ENCODE data around the gene CANX. TPM values are rescaled to one million over a fixed set of nuclear protein-coding genes. Genes with fewer than 3 reads are reported as not detected.
A peak's percentile ranks its signal among the peaks of the same experiment; 100 is the strongest.

Gene CANX
- total and polyA plus RNA-seq, 2 of the 13 experiments (the other 11 are each of a cell fraction or from before 2014, with no cell fraction given): 477 to 680 TPM

DNA sequence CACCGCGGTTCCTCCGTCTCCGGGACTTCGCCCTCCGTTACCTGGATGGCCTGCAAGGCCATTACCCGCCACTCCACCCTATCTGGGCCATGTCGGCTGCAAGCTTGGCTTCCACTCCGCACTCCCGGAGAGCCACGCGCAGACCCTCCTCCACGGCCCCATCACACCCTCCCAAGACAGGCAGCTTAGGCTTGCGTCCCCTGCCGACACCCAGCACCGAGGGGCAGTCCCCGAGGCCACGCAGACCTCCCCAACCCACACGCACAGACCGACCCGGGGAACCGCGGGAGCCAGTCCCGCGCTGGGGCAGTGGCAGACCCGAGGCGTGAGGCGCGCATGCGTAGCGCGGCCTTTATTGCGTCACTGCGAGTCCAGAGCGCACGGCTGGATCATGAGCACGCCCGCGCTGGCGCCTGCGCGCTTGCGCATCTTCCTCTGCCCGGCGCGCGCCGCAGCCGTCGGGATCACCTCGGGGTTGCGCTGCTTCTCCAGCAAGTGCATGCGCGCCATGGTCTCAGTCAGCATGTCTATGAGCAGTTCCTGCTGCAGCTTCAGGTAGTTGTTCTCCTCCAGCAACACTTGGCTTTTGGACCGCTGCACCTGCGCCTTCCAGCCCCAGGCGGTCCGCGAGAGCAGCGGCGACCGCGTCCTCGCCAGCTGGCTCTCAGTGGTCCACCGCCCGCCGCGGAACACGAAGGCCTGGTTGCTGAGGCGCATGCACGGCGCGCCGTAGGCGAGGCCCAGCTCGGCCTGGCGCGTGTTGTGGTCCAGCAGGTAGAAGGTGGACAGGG, 20.3 kb upstream of the CANX start (continued):
- no peak for TF ChIP-seq THRA (CRISPR knock-in tag; IDR thresholded peaks at IDR 0.05; ENCODE audit: borderline replicate concordance)
- TF ChIP-seq ZBTB2 (CRISPR knock-in tag; IDR thresholded peaks at IDR 0.05; ENCODE audit: low read depth): peak; percentile 82
- TF ChIP-seq ZBTB10 (CRISPR knock-in tag; IDR thresholded peaks at IDR 0.05; ENCODE audit: borderline replicate concordance): peak; percentile 51; the same call in 1 of the 2 replicates
- TF ChIP-seq ZBTB44 (CRISPR knock-in tag; IDR thresholded peaks at IDR 0.05): no peak; the same call in 1 of the 2 replicates
- TF ChIP-seq ZMYM3 (CRISPR knock-in tag; IDR thresholded peaks at IDR 0.05): peak; percentile 69; the same call in 1 of the 2 replicates
- peak; percentile 72 for TF ChIP-seq RBM22 (optimal IDR thresholded peaks at IDR 0.05; ENCODE audit: low read length)
- TF ChIP-seq NFE2L2 (IDR thresholded peaks at IDR 0.05; ENCODE audit: low read length): no peak
- peak; percentile 87 for TF ChIP-seq CBX1 (IDR thresholded peaks at IDR 0.05; ENCODE audit: low read depth)
- TF ChIP-seq ZNF143 (CRISPR knock-in tag; IDR thresholded peaks at IDR 0.05): 0 out of 2 replicates have a peak, but pooled peaks have one; percentile 21
- TF ChIP-seq EZH2 (conservative IDR thresholded peaks at IDR 0.05; ENCODE audit: low read depth, low read length): no peak
- no peak; the same call in 1 of the 2 replicates for TF ChIP-seq ZNF790 (CRISPR knock-in tag; IDR thresholded peaks at IDR 0.05; ENCODE audit: borderline replicate concordance)
- TF ChIP-seq AGO1 (IDR thresholded peaks at IDR 0.05; ENCODE audit: low read depth, low read length, poor library complexity, severe bottlenecking): peak; percentile 71

All from HepG2 (cell line).